Sigmoid colon (tissue), 7 donors: ENCODE results near the gene MAGED4B. TPM values are rescaled to one million over a fixed set of nuclear protein-coding genes. Genes with fewer than 3 reads are reported as not detected.
"Not testable (repeated sequence)": the region's sequence is repeated elsewhere in the genome, so short reads cannot be mapped to it uniquely, and the experiment has no call there.

ENCODE experiments used
- DNase-seq: peaks from one replicate; pipeline ENCODE4 v3.0.0-alpha.2; 2019
- H3K27ac ChIP-seq, 4 donors: fragments of 200-600 bp; sonication (generic); one replicate each; pipeline ENCODE4 v1.5.1; 2016 to 2019; ENCODE audit warnings: mild to moderate bottlenecking in 1 of 4
- H3K27me3 ChIP-seq, 3 donors: fragments of 200-600 bp; sonication (generic); one replicate each; pipeline ENCODE4 v1.5.1; 2019; ENCODE audit warnings: mild to moderate bottlenecking in 1 of 3
- H3K36me3 ChIP-seq, 4 donors: fragments of 200-600 bp; sonication (generic); one replicate each; pipeline ENCODE4 v1.5.1; 2016 to 2019
- H3K4me1 ChIP-seq, 4 donors: fragments of 200-600 bp; sonication (generic); one replicate each; pipeline ENCODE4 v1.5.1; 2017 to 2019
- H3K4me3 ChIP-seq, 4 donors: fragments of 200-600 bp; sonication (generic); one replicate each; pipeline ENCODE4 v1.5.1; 2017 to 2019; ENCODE audit warnings: mild to moderate bottlenecking in 2 of 4, moderate library complexity in 1 of 4
- H3K9me3 ChIP-seq, 4 donors: fragments of 200-600 bp in 3 of 4; sonication (generic) in 3 of 4; one replicate each; pipeline versions ENCODE4 v1.5.1 to v1.6.1; 2013 to 2019
- CTCF ChIP-seq, 4 experiments: fragments of 450-650 bp in 3 of 4; fragments of 200-600 bp in 1 of 4; IDR thresholded peaks; one replicate each; pipeline ENCODE4 v1.5.1; 2016 to 2019; ENCODE audit warnings: antibody characterized with exemption in 4 of 4, mild to moderate bottlenecking in 3 of 4, moderate library complexity in 2 of 4
- EP300 ChIP-seq, 4 donors: sonication (generic); formaldehyde crosslinking; IDR thresholded peaks; one replicate each; pipeline ENCODE4 v1.6.1; 2017; ENCODE audit warnings: antibody characterized with exemption in 4 of 4
- POLR2A ChIP-seq, 2 donors: fragments of 450-650 bp; IDR thresholded peaks; one replicate each; pipeline ENCODE4 v1.6.1; 2016; ENCODE audit warnings: antibody characterized with exemption in 2 of 2, mild to moderate bottlenecking in 2 of 2, moderate library complexity in 2 of 2
- POLR2AphosphoS5 ChIP-seq, 4 donors: sonication (generic); formaldehyde crosslinking; IDR thresholded peaks; one replicate each; pipeline ENCODE4 v1.6.1; 2017; ENCODE audit warnings: antibody characterized with exemption in 4 of 4
- WGBS, 2 donors: extraction: QIAGEN DNeasy Blood & Tissue Kit; methylation state at CpG; one replicate each; pipeline ENCODE4 v1.1.7; 2013; 5-methylcytosine and 5-hydroxymethylcytosine counted together
- intact Hi-C: fragments of 100-400 bp; cut with DNase I; formaldehyde crosslinking; loops from one replicate; pipeline ENCODE4 v1.15.1; 2023
- polyA plus RNA-seq, 3 donors: library from polyadenylated mRNA; stranded (reverse); fragments of 200-250 nt; gene quantifications; one replicate each; pipeline ENCODE4 v1.2.3, GENCODE V29; 2013
- total RNA-seq, 4 donors: library from RNA; depleted of rRNA; stranded (reverse); fragments of >200 nt; gene quantifications; one replicate each; pipeline ENCODE4 v1.1.0, GENCODE V29; 2016
- donor health status: healthy with polysubstance abuse.
- donor health status: Bipolar disorder and iron deficiency.
- donor health status: healthy.

MAGED4B gene, protein sequence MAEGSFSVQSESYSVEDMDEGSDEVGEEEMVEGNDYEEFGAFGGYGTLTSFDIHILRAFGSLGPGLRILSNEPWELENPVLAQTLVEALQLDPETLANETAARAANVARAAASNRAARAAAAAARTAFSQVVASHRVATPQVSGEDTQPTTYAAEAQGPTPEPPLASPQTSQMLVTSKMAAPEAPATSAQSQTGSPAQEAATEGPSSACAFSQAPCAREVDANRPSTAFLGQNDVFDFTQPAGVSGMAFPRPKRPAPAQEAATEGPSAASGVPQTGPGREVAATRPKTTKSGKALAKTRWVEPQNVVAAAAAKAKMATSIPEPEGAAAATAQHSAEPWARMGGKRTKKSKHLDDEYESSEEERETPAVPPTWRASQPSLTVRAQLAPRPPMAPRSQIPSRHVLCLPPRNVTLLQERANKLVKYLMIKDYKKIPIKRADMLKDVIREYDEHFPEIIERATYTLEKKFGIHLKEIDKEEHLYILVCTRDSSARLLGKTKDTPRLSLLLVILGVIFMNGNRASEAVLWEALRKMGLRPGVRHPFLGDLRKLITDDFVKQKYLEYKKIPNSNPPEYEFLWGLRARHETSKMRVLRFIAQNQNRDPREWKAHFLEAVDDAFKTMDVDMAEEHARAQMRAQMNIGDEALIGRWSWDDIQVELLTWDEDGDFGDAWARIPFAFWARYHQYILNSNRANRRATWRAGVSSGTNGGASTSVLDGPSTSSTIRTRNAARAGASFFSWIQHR
- 10 to 100 TPM in 2 of 4 donors, under 1 TPM in 2; 0.33 to 25.5 (median 7.4) TPM for total RNA-seq
- 1 to 10 TPM in 2 of 3 donors, not detected in 1; 2.4 to 4.4 TPM for polyA plus RNA-seq

GRCh38 chrX:52068666-52069640 lies at the start of gene MAGED4B:
TSS of gene MAGED4B (minus strand) at chrX:52069183. CDS start at chrX:52068172, 1,011 bp downstream.
- H3K36me3 ChIP-seq, H3K9me3 ChIP-seq, H3K27me3 ChIP-seq, H3K27ac ChIP-seq, DNase-seq, H3K4me1 ChIP-seq, intact Hi-C loops, H3K4me3 ChIP-seq: not testable (repeated sequence)
- WGBS, 2 donors, result no CpG with 5 or more reads among the region's 56 CpGs

GRCh38 chrX:52118262-52118661 lies 49.3 kb upstream of the MAGED4B start:
- intact Hi-C loops, result no loop called here
- H3K36me3 ChIP-seq, result no peaks in the 10 kb centered on the region
- no peaks in the 10 kb centered on the region for H3K27me3 ChIP-seq
- no peak for DNase-seq
- H3K27ac ChIP-seq, result no peak overlapping the region
- H3K4me1 ChIP-seq, result no peaks in the 10 kb centered on the region
- H3K4me3 ChIP-seq, result no peak overlapping the region
- WGBS, 2 donors, result 58 to 73% methylated on average over 3 of the region's 3 CpGs
- no peaks in the 10 kb centered on the region for H3K9me3 ChIP-seq
- no peak for TF ChIP-seq CTCF (IDR thresholded peaks at IDR 0.05)
- TF ChIP-seq POLR2AphosphoS5 (IDR thresholded peaks at IDR 0.05), result no peak
- no peak for TF ChIP-seq POLR2A (IDR thresholded peaks at IDR 0.05)
- no peak for TF ChIP-seq EP300 (IDR thresholded peaks at IDR 0.05)

DNA sequence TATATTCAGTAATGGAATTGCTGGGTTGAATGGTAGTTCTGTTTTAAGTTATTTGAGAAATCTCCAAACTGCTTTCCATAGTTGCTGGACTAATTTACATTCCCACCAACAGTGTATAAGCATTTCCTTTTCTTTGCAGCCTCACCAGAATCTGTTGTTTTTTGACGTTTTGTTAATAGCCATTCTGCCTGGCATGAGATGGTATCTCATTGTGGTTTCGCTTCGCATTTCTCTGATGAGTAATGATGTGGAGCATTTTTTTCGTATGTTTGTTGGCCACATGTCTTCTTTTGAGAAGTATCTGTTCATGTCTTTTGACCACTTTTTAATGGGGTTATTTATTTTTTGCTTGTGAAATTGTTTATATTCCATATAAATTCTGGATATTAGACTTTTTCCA lies 13.6 kb upstream of the MAGED4B start:
- TF ChIP-seq POLR2A (IDR thresholded peaks at IDR 0.05) (no peak), EP300 (IDR thresholded peaks at IDR 0.05) (no peak), CTCF (IDR thresholded peaks at IDR 0.05) (no peak), POLR2AphosphoS5 (IDR thresholded peaks at IDR 0.05) (no peak)
- no peak for DNase-seq
- intact Hi-C loops, result no loop called here
- Histone ChIP-seq H3K4me3 (no peak overlapping the region), H3K27me3 (no peaks in the 10 kb centered on the region), H3K27ac (no peak overlapping the region), H3K36me3 (no peaks in the 10 kb centered on the region), H3K4me1 (no peaks in the 10 kb centered on the region), H3K9me3 (no peaks in the 10 kb centered on the region)
- 40 to 73% methylated on average over 4 of the region's 4 CpGs for WGBS, 2 donors

DNA sequence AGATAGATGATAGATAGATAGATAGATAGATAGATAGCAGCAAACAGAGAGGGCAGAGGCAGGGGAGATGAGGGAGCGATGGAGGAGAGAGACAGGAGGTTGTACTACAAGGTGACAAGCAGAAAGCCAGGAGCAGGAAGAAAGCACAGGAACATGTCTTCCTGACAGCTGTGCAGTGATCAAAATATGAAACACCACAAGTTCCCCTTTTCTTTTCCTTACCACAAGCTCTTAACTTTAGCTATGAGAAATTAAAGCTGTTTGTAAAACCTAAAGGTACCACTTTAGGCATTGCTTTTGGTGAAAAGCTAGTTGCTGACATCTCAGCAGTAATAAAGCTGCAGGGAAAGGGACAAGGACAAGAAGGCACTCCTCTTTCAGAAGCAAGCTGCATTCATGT lies 9.1 kb upstream of the MAGED4B start:
- Histone ChIP-seq H3K27ac (no peak overlapping the region), H3K27me3 (no peaks in the 10 kb centered on the region), H3K4me3 (no peak overlapping the region), H3K36me3 (no peaks in the 10 kb centered on the region), H3K4me1 (no peaks in the 10 kb centered on the region), H3K9me3 (no peaks in the 10 kb centered on the region)
- 0 to 45% methylated on average over 1 of the region's 1 CpG for WGBS, 2 donors
- intact Hi-C loops, result no loop called here
- no peak for DNase-seq
- no peak for TF ChIP-seq CTCF (IDR thresholded peaks at IDR 0.05)
- no peak for TF ChIP-seq POLR2A (IDR thresholded peaks at IDR 0.05)
- TF ChIP-seq EP300 (IDR thresholded peaks at IDR 0.05), result no peak
- no peak for TF ChIP-seq POLR2AphosphoS5 (IDR thresholded peaks at IDR 0.05)

GRCh38 chrX:52042288-52042687 lies 26.7 kb downstream of the MAGED4B start:
- DNase-seq, H3K4me3 ChIP-seq, intact Hi-C loops, H3K27me3 ChIP-seq, H3K27ac ChIP-seq, H3K36me3 ChIP-seq, H3K9me3 ChIP-seq, H3K4me1 ChIP-seq: not testable (repeated sequence)
- no CpG with 5 or more reads among the region's 6 CpGs for WGBS, 2 donors
